Neural crest cell (in vitro differentiated cells): Measurements from ENCODE around the gene RPS18. TPM values are rescaled to one million over a fixed set of nuclear protein-coding genes. Genes with fewer than 3 reads are reported as not detected.

Source experiments
- DNase-seq: peaks from one replicate; pipeline ENCODE4 v3.0.0; 2021; ENCODE audit warnings: low read depth, mixed read lengths, low spot score
- H3K27ac Mint-ChIP-seq: one replicate; pipeline ENCODE4 v1.8.0; 2021; ENCODE audit warnings: mild to moderate bottlenecking, mixed read lengths; ENCODE audit not compliant: unreplicated experiment
- H3K27me3 Mint-ChIP-seq: 2 replicates; pipeline ENCODE4 v1.8.0; 2021; ENCODE audit warnings: low read depth, mild to moderate bottlenecking, mixed read lengths
- H3K36me3 Mint-ChIP-seq: 2 replicates; pipeline ENCODE4 v1.8.0; 2021; ENCODE audit warnings: low read depth, mild to moderate bottlenecking, mixed read lengths
- H3K4me1 Mint-ChIP-seq: 2 replicates; pipeline ENCODE4 v1.8.0; 2021; ENCODE audit warnings: mixed read lengths
- H3K4me3 Mint-ChIP-seq: one replicate; pipeline ENCODE4 v1.8.0; 2021; ENCODE audit warnings: mild to moderate bottlenecking, mixed read lengths
- H3K9me3 Mint-ChIP-seq: 2 replicates; pipeline ENCODE4 v1.8.0; 2021; ENCODE audit warnings: mixed read lengths
- CTCF ChIP-seq: fragments of 200-600 bp; sonication (generic); conservative IDR thresholded peaks from 2 replicates; pipeline ENCODE4 v1.5.0; 2021; ENCODE audit warnings: antibody characterized with exemption, mild to moderate bottlenecking
- total RNA-seq: library from RNA; stranded (reverse); gene quantifications from 2 replicates; pipeline ENCODE4 v1.2.1, GENCODE V29; 2021

The RPS18 gene
- total RNA-seq, 1 donor from 2014 or later, result 2,299 TPM

DNA sequence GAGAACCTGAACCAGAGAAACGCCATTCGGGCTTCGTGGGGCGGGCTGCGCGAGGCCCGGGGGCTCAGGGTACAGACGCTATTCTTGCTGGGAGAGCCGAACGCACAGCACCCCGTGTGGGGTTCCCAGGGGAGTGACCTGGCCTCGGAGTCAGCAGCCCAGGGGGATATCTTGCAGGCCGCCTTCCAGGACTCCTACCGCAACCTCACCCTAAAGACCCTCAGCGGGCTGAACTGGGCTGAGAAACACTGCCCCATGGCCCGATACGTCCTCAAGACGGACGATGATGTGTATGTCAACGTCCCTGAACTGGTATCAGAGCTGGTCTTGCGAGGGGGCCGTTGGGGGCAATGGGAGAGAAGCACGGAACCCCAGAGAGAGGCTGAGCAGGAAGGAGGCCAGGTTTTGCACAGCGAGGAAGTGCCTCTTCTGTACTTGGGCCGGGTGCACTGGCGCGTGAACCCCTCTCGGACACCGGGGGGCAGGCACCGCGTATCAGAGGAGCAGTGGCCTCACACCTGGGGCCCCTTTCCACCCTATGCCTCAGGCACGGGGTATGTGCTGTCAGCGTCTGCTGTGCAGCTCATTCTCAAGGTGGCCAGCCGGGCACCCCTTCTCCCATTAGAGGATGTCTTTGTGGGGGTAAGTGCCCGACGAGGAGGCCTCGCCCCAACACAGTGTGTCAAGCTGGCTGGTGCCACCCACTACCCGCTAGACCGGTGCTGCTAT, 6.0 kb downstream of the RPS18 start:
- peaks cover 10% of the 10 kb centered on the region for H3K36me3 Mint-ChIP-seq
- H3K27ac Mint-ChIP-seq, result no peak overlapping the region
- DNase-seq, result no peak
- peaks cover 44% of the 10 kb centered on the region for H3K4me1 Mint-ChIP-seq
- H3K27me3 Mint-ChIP-seq, result no peaks in the 10 kb centered on the region
- no peak for TF ChIP-seq CTCF
- H3K4me3 Mint-ChIP-seq, result peak overlapping the region; percentile 89
- H3K9me3 Mint-ChIP-seq, result no peaks in the 10 kb centered on the region

GRCh38 chr6:33278392-33278741, 6.5 kb downstream of the RPS18 start:
- peaks cover 38% of the 10 kb centered on the region for H3K4me1 Mint-ChIP-seq
- peak overlapping the region; percentile 89 for H3K4me3 Mint-ChIP-seq
- no peak for DNase-seq
- peaks cover 10% of the 10 kb centered on the region for H3K36me3 Mint-ChIP-seq
- H3K27me3 Mint-ChIP-seq, result no peaks in the 10 kb centered on the region
- H3K27ac Mint-ChIP-seq, result no peak overlapping the region
- no peaks in the 10 kb centered on the region for H3K9me3 Mint-ChIP-seq
- no peak for TF ChIP-seq CTCF

DNA sequence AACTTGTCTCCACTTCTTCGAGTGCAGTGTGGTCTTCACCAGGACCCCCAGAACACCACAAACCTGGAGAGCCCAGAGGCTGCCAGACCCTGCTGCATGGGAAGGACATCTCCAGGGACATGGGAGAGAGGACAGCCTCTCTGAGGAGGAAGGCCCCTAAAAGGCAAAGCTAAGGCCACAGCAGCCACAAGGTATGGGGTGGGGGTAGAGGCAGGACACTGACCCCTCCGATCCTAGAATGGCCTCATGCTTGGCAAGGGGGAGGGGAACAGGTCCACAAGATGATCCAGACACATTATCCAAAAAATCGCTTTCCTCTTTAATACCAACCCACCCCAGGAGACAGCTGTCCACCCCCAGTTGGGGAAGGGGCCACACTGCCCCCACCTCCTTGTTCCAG, 6.9 kb downstream of the RPS18 start:
- Mint-ChIP-seq H3K9me3 (no peaks in the 10 kb centered on the region), H3K4me3 (peak overlapping the region; percentile 89), H3K27ac (no peak overlapping the region), H3K36me3 (peaks cover 10% of the 10 kb centered on the region), H3K27me3 (no peaks in the 10 kb centered on the region), H3K4me1 (peaks cover 34% of the 10 kb centered on the region)
- TF ChIP-seq CTCF, result no peak
- no peak for DNase-seq

GRCh38 chr6:33279257-33279695, 7.4 kb downstream of the RPS18 start:
- DNase-seq, result no peak
- Mint-ChIP-seq H3K4me1 (peaks cover 32% of the 10 kb centered on the region), H3K27me3 (no peaks in the 10 kb centered on the region), H3K4me3 (peak overlapping the region; percentile 9), H3K36me3 (peaks cover 8% of the 10 kb centered on the region), H3K27ac (no peak overlapping the region), H3K9me3 (no peaks in the 10 kb centered on the region)
- TF ChIP-seq CTCF, result no peak

GRCh38 chr6:33279971-33280511, 8.2 kb downstream of the RPS18 start:
- H3K36me3 Mint-ChIP-seq, result peaks cover 4% of the 10 kb centered on the region
- DNase-seq, result peak; percentile 29
- peak overlapping the region; percentile 59 for H3K4me3 Mint-ChIP-seq
- no peak overlapping the region for H3K27ac Mint-ChIP-seq
- H3K9me3 Mint-ChIP-seq, result no peaks in the 10 kb centered on the region
- peaks cover 24% of the 10 kb centered on the region for H3K4me1 Mint-ChIP-seq
- TF ChIP-seq CTCF, result peak; percentile 61
- no peaks in the 10 kb centered on the region for H3K27me3 Mint-ChIP-seq
